GM08714 (cell line): ENCODE data around the gene TRPV3.

Experiments
- H3K4me3 ChIP-seq: fragments of 200-500 bp; sonication (Bioruptor generic); 2 replicates; pipeline ENCODE4 v1.5.1; 2014; ENCODE audit warnings: mild to moderate bottlenecking, low read length, inconsistent platforms
- ZNF274 ChIP-seq: IDR thresholded peaks from 2 replicates; pipeline ENCODE4 v1.6.1; 2012; ENCODE audit warnings: mild to moderate bottlenecking, low read depth, low read length

The TRPV3 gene

GRCh38 chr17:3543453-3543852, 14.2 kb downstream of the TRPV3 start:
- H3K4me3 ChIP-seq: no peak overlapping the region
- TF ChIP-seq ZNF274: no peak

GRCh38 chr17:3542410-3543088, 15.1 kb downstream of the TRPV3 start:
- no peak for TF ChIP-seq ZNF274
- no peak overlapping the region for H3K4me3 ChIP-seq

GRCh38 chr17:3539881-3540540, 17.6 kb downstream of the TRPV3 start:
- no peak for TF ChIP-seq ZNF274
- H3K4me3 ChIP-seq: no peak overlapping the region

GRCh38 chr17:3536716-3537115, 20.9 kb downstream of the TRPV3 start:
- no peak for TF ChIP-seq ZNF274
- H3K4me3 ChIP-seq: no peak overlapping the region

GRCh38 chr17:3535253-3535995, 22.2 kb downstream of the TRPV3 start:
- H3K4me3 ChIP-seq: no peak overlapping the region
- TF ChIP-seq ZNF274: no peak

- no peak for TF ChIP-seq ZNF274
- H3K4me3 ChIP-seq: no peak overlapping the region
Measured at GRCh38 chr17:3534881-3535252, 22.7 kb downstream of the TRPV3 start.

- no peak for TF ChIP-seq ZNF274
- no peak overlapping the region for H3K4me3 ChIP-seq
Measured at GRCh38 chr17:3533752-3534151, 23.9 kb downstream of the TRPV3 start.

- H3K4me3 ChIP-seq: no peak overlapping the region
- no peak for TF ChIP-seq ZNF274
Measured at GRCh38 chr17:3532859-3533142, 24.8 kb downstream of the TRPV3 start.

GRCh38 chr17:3532106-3532858, 25.3 kb downstream of the TRPV3 start:
- no peak overlapping the region for H3K4me3 ChIP-seq
- no peak for TF ChIP-seq ZNF274

GRCh38 chr17:3531266-3532101, 26.1 kb downstream of the TRPV3 start:
- no peak for TF ChIP-seq ZNF274
- H3K4me3 ChIP-seq: no peak overlapping the region

- H3K4me3 ChIP-seq: no peak overlapping the region
- no peak for TF ChIP-seq ZNF274
Measured at GRCh38 chr17:3529817-3530741, 27.5 kb downstream of the TRPV3 start.

GRCh38 chr17:3528880-3529511, 28.6 kb downstream of the TRPV3 start:
- H3K4me3 ChIP-seq: no peak overlapping the region
- no peak for TF ChIP-seq ZNF274
